A204.1 (cell line): ENCODE data around the gene PLAAT3.
A peak's percentile ranks its signal among the peaks of the same experiment; 100 is the strongest.
"Not testable (repeated sequence)": the region's sequence is repeated elsewhere in the genome, so short reads cannot be mapped to it uniquely, and the experiment has no call there.

Experiments used
- FAIRE-seq: peaks from 2 replicates; lab custom pipeline; 2012; peaks lifted over from hg19 to GRCh38; lab: Jason Lieb, UNC

Gene PLAAT3

DNA sequence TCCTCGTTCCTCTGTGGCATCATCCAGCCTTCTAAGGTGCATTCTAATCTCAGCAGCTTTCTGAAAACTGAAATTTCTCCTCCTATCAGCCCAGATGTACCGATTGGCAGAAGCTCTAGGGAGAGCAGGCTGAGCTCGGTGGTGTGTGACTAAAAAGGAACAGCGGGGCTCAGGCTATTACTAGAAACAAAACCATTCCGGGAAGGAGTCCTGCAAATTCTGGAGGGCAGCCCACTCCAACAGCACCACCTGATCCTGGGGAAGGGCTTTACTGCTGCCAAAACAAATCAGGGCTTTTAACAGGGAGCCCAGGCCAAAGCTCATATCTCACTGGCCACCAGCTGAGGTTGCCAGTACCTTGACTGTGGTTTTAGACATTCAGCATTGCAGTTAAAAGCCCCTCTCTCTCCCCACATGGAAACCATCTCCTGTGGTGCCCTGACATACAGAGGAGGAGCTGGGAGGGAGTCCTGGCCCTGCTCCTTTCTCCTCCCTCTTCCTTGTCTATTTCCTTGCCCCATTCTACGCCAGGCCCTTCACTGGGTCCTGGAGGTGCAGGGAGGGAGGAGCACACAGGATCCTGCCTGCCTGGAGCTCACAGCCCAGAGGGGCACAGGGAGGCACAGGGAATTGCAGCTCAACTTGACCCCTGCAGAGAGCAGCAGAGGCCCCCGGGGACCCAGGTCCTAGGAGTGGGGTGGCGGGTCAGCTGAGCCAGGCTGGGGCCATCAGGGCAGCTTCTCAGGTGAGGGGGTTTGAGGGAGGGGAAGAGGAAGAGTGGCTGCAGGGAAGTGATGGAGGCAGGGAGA, 76.7 kb downstream of the PLAAT3 start:
- no peak for FAIRE-seq

DNA sequence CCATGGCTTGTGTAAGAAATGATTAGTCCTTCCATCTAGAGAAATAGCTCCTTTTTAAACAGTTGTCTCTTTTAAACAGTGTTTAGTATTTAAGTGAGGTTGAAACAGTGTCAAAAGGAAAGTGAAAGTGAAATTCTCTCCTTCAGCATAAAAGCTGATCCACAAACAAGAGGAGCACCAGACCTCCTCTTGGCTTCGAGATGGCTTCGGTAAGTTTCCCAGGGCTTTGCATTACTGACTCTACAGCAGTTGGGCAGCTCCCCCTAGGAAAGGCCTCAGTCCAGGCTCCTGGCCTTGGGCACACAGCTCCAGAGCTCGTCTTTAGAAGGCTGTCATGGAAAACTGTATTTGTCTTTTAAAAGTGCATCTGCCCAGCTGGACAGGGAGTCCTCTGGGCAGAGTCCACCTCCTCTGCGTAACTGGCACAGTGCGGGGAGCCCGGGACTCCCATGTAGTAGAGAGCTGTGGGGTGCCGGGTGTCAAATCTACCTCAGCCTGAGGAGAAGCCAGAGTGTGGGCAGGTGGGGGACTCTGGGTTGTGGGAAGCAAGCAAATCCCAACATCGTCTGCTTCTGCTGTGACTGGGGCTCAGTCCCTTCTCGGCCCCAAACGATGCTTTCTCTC, 77.5 kb downstream of the PLAAT3 start, which contains the start of gene PLAAT4:
Gene PLAAT4 (plus strand): TSS at position 140 of the 624 bp plus-strand sequence. CDS start 61 bp downstream, at position 201.
- peak; percentile 27 for FAIRE-seq

DNA sequence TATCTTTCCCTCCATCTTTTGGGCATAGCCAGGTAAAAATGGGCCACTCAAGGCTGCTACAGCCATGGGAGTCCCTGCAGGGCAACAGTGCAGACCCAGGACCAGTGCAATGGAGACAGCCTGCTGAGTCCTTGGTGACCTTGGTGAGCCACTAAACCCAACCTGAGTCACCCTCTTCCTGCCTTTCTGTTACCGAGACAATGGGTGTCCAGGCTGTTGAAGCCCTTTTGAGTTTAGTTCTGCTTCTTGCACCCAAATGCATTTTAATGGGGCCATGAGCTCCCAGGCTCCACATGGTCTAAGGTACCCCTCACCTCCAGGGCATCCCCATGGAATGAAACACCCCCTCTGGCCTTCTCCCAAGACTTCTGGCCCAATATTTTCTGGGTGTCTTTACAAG, 78.5 kb downstream of the PLAAT3 start:
- no peak for FAIRE-seq

DNA sequence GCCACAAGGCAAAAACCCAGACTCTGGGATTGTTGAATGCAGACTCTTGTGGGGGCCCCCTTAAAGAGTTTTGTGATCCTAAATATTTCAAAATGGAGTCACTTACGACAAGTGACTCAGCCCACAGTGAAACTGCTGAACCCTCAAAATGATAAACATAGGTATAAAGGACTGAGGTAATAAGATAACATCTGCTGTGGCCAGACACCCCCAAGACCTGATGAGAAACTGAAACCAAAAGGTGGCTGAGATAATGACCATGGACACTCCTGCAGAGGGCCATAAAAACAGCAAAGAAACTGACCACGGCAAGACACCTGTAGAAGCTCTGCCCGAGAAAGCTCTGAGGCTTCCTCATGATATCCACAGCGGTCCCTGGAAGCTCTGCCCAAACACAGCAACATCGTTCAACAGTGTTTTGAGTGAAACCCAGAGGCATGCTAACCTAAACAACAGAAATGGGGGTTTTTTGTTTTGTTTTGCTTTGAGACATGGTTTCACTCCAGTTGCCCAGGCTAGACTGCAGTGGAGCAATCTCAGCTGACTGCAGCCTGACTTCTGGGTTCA, 79.3 kb downstream of the PLAAT3 start:
- FAIRE-seq = no peak

DNA sequence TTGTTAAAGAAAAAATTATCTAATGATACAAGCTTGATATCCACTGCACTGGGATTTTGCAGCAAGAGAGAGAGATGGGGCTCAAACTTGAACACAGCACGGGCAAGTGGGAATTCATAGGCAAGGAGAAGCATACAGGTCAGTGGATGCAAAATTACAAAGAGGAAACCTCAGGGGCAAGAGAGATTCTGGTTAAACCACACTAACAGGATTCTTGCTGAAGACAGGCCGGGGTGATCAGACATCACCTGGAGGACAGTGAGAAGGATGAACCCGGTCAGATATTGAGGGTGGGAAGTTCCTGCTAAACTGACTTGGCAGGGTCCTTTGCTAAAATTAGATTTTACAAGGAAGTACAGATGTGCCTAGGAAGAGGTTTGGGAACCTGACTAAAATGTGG, 80.2 kb downstream of the PLAAT3 start:
- no peak for FAIRE-seq

DNA sequence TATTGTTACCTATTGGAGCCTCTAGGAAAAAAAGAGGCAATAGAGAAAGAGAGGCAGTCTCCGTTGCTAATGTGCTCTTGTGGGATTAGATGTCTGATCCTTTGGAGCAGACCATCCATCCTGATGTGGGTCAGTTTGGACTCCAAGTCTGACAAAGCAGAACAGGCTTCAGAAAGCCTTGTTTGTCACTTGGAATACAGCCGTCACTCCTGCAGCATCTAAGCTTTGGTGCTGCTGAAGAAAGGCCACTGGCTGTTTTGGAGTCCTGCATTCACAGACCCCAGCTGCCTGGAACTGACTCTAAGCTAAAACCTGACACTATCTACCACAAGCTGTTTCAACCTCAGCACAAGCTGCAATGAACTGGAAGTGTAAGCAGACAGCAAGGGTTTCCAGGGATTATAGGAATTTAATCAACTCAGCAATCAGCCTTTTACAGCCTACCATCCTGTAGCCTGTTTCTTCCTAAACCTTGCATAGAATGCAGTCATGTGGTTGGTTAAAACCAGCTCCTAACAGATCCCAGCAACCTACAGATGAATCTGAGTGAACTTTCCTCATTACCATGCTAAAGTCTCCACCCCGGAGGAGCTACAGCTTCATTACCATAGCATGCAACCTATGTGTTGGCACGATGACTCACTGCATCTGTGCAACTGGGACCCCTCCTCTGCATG, 81.3 kb downstream of the PLAAT3 start:
- FAIRE-seq = no peak

DNA sequence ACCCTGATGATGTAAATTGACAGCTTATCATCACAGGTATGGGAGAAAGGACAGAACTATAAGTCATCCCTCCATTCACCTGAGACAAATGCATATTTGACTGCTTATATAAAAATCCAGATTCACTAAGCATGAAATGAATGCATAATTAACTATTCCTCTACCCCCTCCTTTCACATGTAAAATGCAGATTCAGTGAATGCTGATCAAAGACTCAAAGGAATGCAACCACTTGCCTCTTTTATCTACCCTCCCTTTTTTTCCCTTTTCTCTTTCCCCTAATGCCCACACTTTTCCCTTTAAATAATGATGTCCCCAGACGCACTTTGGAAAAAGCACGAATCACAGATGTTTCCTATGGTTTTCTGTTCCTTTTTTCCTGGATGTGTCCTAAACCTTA, 82.1 kb downstream of the PLAAT3 start:
- FAIRE-seq = no peak

DNA sequence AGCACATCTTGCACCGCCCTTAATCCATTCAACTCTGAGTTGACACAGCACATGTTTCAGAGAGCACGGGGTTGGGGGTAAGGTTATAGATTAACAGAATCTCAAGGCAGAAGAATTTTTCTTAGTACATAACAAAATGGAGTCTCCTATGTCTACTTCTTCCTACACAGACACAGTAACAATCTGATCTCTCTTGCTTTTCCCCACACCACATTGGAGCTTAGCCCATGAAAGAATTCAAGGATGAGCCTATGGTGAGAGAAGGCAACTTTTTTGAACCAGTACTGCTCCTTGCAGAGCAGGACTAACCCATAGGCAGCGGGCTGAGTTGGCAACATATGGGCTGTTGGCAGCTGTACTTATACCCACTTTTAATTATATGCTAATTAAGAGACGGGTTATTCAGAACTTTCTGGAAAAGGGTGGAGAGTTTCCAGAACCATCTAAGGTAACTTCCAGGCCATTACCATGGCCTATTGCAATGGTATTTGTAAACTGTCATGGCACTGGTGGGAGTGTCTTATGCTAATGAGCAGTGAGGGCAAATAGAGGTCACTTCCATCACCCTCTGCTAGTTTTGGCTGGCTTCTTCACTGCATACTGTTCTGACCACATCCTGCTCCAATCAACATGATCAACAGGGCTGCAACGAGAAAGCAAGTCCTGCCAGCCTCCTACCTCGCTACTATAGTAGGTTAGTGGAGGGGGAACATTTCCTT, 83.0 kb downstream of the PLAAT3 start:
- not testable (repeated sequence) for FAIRE-seq

DNA sequence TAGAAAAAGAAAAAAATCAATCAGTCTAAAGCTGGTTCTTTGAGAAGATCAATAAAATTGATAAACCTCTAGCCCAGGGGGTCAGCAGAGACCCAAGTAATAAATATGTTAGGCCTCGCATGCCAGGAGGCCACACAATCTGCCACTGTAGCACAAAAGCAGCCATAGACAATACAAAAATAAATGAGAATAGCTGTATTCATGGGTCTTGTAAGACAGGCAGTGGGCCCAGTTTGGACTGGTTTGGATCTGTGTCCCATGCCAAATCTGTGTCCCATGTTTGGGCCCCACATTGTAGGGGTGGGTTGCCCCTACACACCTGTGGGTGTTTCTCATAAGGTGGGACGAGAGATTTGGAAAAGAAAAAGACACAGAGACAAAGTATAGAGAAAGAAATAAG, 84.2 kb downstream of the PLAAT3 start:
- FAIRE-seq = no peak

DNA sequence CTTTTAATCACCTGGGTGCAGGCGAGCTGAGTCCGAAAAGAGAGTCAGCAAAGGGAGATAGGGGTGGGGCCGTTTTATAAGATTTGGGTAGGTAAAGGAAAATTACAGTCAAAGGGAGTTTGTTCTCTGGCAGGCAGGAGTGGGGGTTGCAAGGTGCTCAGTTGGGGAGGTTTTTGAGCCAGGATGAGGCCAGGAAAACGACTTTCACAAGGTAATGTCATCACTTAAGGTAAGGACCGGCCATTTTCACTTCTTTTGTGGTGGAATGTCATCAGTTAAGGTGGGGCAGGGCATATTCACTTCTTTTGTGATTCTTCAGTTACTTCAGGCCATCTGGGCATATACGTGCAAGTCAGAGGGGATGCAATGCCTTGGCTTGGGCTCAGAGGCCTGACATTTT, 84.9 kb downstream of the PLAAT3 start:
- not testable (repeated sequence) for FAIRE-seq

DNA sequence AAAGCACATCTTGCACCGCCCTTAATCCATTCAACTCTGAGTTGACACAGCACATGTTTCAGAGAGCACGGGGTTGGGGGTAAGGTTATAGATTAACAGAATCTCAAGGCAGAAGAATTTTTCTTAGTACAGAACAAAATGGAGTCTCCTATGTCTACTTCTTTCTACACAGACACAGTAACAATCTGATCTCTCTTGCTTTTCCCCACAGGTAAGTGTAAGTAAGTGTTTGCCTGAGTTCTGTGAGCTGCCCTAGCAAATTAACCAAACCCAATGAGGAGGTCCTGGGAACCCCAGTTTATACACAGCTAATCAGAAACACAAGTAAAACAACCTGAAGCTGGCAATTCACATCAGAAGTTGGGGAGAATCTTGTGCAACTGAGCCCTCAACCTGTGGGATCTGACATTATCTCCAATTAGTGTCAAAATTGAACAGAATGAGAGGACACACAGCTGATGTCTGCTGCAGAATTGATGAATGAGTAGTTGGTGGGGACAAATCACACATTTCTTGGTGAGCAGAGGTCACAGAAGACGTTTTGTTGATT, 85.4 kb downstream of the PLAAT3 start:
- not testable (repeated sequence) for FAIRE-seq

DNA sequence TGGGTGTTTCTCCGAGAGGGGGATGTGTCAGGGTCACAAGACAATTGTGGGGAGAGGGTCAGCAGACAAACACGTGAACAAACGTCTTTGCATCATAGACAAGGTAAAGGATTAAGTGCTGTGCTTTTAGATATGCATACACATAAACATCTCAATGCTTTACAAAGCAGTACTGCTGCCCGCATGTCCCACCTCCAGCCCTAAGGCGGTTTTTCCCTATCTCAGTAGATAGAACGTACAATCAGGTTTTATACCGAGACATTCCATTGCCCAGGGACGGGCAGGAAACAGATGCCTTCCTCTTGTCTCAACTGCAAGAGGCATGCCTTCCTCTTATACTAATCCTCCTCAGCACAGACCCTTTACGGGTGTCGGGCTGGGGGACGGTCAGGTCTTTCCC, 86.1 kb downstream of the PLAAT3 start:
- not testable (repeated sequence) for FAIRE-seq

DNA sequence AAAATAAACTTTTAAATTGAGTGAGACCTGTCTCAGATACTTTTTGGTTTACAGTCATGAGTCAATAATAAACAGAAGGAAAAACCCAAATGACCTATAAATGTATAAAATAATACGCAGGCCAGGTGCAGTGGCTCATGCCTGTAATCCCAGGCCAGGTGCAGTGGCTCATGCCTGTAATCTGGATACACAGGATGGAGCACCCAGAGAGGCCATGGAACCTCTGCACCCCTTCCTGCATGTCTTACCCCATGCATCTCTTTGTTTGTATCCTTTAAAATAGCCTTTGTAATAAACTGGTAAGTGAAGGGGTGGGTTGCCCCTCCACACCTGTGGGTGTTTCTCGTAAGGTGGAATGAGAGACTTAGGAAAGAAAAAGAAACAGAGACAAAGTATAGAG, 86.6 kb downstream of the PLAAT3 start:
- FAIRE-seq = no peak
